Spleen (tissue), 3 donors: Measurements from ENCODE around the gene SYNGR1.

Experiments used
- POLR2A ChIP-seq, 3 donors: fragments of 450-650 bp; IDR thresholded peaks; one replicate each; pipeline ENCODE4 v1.5.1; 2017; ENCODE audit warnings: antibody characterized with exemption in 3 of 3, mild to moderate bottlenecking in 1 of 3
- POLR2AphosphoS5 ChIP-seq, 3 donors: sonication (generic); formaldehyde crosslinking; IDR thresholded peaks; one replicate each; pipeline ENCODE4 v1.5.1; 2017; ENCODE audit warnings: antibody characterized with exemption in 3 of 3

DNA sequence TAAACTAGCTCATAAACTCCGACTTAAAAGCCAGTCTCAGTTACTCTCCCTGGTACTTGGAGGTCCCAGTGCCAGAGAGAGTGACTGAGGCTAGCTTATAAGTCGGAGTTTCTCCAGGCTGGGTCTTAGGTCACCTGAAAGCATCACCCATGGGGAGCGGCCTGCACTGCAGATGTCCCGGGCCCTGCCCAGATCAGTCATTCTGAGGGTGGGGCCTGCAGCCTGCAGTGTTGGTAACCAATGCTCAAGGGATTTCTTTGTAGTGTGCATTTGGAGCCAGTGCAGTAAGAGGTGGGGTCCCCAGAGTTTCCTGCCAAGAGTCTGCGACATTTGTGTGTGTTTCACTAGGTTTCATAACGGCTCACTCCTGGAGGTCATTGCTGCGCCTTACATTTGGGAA is 64.6 kb downstream of the SYNGR1 start:
- TF ChIP-seq POLR2AphosphoS5 (IDR thresholded peaks at IDR 0.05) = no peak
- no peak for TF ChIP-seq POLR2A (IDR thresholded peaks at IDR 0.05)
